Lower lobe of right lung (tissue), 2 donors: ENCODE data around the gene EPG5. TPM values are rescaled to one million over a fixed set of nuclear protein-coding genes. Genes with fewer than 3 reads are reported as not detected.

Source experiments
- ATAC-seq, 2 donors: fragments of 200-7000 bp; cut with Tn5 transposase; one replicate each; pipeline ENCODE4 v1.9.1; 2020 to 2022; ENCODE audit warnings: mild to moderate bottlenecking in 2 of 2, moderate library complexity in 2 of 2
- DNase-seq: peaks from one replicate; pipeline ENCODE4 v3.0.0-alpha.2; 2020
- H3K27ac ChIP-seq: fragments of 200-600 bp; one replicate; pipeline ENCODE4 v1.8.0; 2022
- H3K27me3 ChIP-seq: fragments of 200-600 bp; one replicate; pipeline ENCODE4 v1.8.0; 2022; ENCODE audit warnings: low read depth
- H3K36me3 ChIP-seq: fragments of 200-600 bp; one replicate; pipeline ENCODE4 v1.8.0; 2022; ENCODE audit warnings: mild to moderate bottlenecking
- H3K4me1 ChIP-seq: fragments of 200-600 bp; one replicate; pipeline ENCODE4 v1.8.0; 2022
- H3K4me3 ChIP-seq: fragments of 200-600 bp; one replicate; pipeline ENCODE4 v1.8.0; 2022; ENCODE audit warnings: mild to moderate bottlenecking
- H3K9me3 ChIP-seq: fragments of 200-600 bp; one replicate; pipeline ENCODE4 v1.8.0; 2022
- intact Hi-C: fragments of 100-400 bp; cut with DNase I; formaldehyde crosslinking; loops from one replicate; pipeline ENCODE4 v1.11.0; 2022
- total RNA-seq: library from RNA; stranded (reverse); fragmentation: NEBNext Ultra II Directional; extraction: Animal tissue kit (Norgen Biotek cat#: 25700); gene quantifications from one replicate; pipeline ENCODE4 v1.2.1, GENCODE V29; 2021
- TF ChIP-seq, protein P1 (sequence below): fragments of 200-600 bp; IDR thresholded peaks from one replicate; pipeline ENCODE4 v1.8.0; 2022; ENCODE audit warnings: antibody characterized with exemption, mild to moderate bottlenecking
- donor health status: DM: no; HTN: yes; CAD: no; lungs with severe emphysema.

The EPG5 gene
- total RNA-seq, 1 donor from 2014 or later: 38.8 TPM

DNA sequence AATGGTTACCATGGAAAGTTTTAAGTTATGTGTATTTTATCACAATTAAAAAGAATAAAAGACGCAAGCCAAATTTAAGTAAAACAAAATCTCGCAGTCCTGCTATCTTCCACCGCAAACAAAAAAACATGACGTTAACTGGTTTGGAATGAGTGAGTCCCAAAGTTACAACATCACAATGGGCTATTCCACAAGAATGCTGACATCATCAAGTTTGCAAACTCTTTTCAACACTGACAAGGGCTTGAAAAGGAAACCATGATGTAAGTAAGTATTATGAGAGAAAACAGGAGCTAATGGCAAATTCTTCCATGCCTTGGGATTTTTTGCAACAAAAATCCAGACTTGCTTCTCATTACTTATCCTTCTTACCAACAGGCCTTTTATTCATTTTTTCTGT is 110.6 kb downstream of the EPG5 start:
- H3K4me3 ChIP-seq: no peak overlapping the region
- peaks cover 100% of the 10 kb centered on the region for H3K36me3 ChIP-seq
- TF ChIP-seq, protein P1, sequence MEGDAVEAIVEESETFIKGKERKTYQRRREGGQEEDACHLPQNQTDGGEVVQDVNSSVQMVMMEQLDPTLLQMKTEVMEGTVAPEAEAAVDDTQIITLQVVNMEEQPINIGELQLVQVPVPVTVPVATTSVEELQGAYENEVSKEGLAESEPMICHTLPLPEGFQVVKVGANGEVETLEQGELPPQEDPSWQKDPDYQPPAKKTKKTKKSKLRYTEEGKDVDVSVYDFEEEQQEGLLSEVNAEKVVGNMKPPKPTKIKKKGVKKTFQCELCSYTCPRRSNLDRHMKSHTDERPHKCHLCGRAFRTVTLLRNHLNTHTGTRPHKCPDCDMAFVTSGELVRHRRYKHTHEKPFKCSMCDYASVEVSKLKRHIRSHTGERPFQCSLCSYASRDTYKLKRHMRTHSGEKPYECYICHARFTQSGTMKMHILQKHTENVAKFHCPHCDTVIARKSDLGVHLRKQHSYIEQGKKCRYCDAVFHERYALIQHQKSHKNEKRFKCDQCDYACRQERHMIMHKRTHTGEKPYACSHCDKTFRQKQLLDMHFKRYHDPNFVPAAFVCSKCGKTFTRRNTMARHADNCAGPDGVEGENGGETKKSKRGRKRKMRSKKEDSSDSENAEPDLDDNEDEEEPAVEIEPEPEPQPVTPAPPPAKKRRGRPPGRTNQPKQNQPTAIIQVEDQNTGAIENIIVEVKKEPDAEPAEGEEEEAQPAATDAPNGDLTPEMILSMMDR: no peak
- ATAC-seq: no peak
- intact Hi-C loops: no loop called here
- no peak for DNase-seq
- no peaks in the 10 kb centered on the region for H3K27me3 ChIP-seq
- no peaks in the 10 kb centered on the region for H3K9me3 ChIP-seq
- no peak overlapping the region for H3K27ac ChIP-seq
- no peaks in the 10 kb centered on the region for H3K4me1 ChIP-seq

DNA sequence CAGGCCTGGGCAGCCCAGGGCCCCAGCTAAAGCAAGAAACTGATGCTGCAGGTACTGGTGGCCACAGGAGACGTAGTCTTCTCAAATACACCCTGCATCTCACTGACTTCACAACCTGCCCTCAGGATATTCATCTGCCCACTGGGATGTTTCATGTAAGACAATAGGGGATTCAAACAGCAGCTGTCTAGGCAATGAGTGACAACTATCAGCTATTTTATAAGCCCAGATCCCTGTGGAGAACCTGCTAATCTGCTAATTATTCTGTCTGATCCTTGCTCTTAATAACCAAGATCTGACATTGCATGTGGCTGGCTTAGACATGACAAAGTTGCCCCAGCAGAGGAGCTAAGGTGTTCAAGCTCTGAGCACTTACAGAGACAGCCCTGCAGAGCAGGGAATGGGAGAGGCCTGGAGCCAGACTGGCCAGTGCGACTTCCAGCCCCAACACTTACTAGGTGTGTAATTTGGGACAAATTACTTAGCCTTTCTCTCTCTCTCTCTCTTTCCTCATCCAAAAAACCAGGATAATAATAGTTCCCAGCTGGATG is 113.0 kb downstream of the EPG5 start:
- DNase-seq: no peak
- intact Hi-C loops: no loop called here
- Histone ChIP-seq H3K4me1 (no peaks in the 10 kb centered on the region), H3K27ac (no peak overlapping the region), H3K4me3 (no peak overlapping the region), H3K36me3 (peaks cover 96% of the 10 kb centered on the region), H3K9me3 (no peaks in the 10 kb centered on the region), H3K27me3 (no peaks in the 10 kb centered on the region)
- TF ChIP-seq, protein P1: no peak
- no peak for ATAC-seq

DNA sequence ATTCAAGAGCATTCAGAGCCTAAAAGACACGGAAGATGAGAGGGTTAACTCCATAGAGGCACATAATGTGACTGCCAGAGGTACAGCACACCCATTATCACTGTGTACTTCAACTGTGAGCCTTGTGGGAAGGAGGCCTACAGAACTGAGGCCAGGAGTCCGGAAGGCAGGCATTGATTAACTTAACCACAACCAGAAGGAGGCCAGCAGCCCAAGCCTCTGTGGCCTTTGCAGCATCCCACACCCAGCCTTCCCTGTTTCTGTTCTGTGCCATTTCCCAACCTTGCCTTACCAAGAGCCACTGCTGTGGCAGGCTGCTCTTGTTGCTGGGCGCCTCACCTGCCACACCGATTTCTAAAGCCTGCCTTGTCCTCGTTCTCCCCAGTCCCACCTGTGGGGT is 114.5 kb downstream of the EPG5 start:
- no peak overlapping the region for H3K4me3 ChIP-seq
- no peaks in the 10 kb centered on the region for H3K27me3 ChIP-seq
- intact Hi-C loops: no loop called here
- H3K27ac ChIP-seq: no peak overlapping the region
- no peaks in the 10 kb centered on the region for H3K4me1 ChIP-seq
- no peaks in the 10 kb centered on the region for H3K9me3 ChIP-seq
- H3K36me3 ChIP-seq: peaks cover 86% of the 10 kb centered on the region
- DNase-seq (no peak), ATAC-seq (no peak)
- TF ChIP-seq, protein P1: no peak

DNA sequence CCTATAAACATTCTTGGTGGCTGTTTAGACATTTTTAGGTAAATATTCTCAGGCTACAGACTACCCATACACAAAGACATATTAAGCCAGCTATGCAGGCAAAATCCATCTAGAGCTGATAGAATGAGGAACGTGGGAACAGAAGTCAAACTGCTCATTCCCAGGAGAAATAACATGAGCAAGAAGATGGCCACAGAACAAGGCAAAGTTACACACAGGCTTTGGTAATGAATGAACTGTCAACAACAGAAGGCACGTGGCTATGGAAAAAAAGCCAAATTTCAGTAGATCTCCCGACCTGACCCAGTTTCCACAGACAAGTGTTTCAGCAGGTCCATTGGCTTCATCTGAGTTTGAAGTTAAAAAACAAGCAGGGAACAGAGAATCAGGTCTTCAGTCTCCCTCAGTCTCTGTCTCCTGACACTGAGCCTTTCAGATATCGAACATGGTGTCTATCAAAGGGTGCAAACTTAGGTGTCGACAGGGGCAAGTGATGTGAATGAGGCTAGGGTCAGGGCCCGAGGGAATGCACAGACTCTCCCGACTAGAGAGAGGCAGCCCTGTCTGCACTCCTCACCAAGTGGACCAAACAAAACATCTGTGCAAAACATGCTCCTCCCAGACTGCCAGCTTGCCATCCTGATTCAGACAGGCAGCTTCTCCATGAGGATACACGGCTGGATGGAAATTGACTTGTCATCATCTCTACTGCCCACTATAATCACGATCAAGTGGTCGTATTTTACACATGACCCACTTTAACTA is 115.8 kb downstream of the EPG5 start:
- TF ChIP-seq, protein P1: no peak
- H3K4me3 ChIP-seq: no peak overlapping the region
- DNase-seq (no peak), ATAC-seq (no peak)
- H3K9me3 ChIP-seq: no peaks in the 10 kb centered on the region
- no peak overlapping the region for H3K27ac ChIP-seq
- no peaks in the 10 kb centered on the region for H3K27me3 ChIP-seq
- intact Hi-C loops: no loop called here
- no peaks in the 10 kb centered on the region for H3K4me1 ChIP-seq
- peaks cover 73% of the 10 kb centered on the region for H3K36me3 ChIP-seq

DNA sequence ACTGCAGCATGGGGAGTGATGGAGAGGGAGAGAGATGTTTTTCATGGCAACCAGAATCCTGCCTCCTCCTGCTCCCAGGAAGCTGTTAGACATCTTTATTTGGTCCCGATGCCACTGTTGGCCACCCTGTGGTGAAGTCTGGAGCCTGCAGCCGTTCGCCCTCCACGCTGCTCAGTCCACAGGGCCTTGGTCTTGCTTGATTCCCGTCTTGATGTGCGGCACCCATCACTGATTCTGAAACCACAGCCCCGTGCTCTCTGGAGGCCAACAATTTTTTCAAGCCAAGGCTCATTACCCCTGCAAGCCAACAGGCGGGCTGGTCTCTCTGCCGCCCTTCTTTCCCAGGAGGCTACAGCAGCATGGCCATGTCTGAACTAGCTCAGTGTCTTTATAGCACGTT is 117.1 kb downstream of the EPG5 start:
- no peaks in the 10 kb centered on the region for H3K4me1 ChIP-seq
- ATAC-seq (no peak), DNase-seq (no peak)
- H3K27ac ChIP-seq: no peak overlapping the region
- no peaks in the 10 kb centered on the region for H3K9me3 ChIP-seq
- peaks cover 60% of the 10 kb centered on the region for H3K36me3 ChIP-seq
- no peak overlapping the region for H3K4me3 ChIP-seq
- TF ChIP-seq, protein P1: no peak
- H3K27me3 ChIP-seq: no peaks in the 10 kb centered on the region
- intact Hi-C loops: no loop called here
